VCaP (cell line): ENCODE measurements around the gene NECTIN4.

Source experiments
- H3K27ac ChIP-seq: fragments of 450-650 bp; 2 replicates; pipeline ENCODE4 v1.5.1; 2017
- CTCF ChIP-seq: fragments of 450-650 bp; conservative IDR thresholded peaks from 2 replicates; pipeline ENCODE4 v1.5.1; 2017; ENCODE audit warnings: mild to moderate bottlenecking, moderate library complexity

Gene NECTIN4

GRCh38 chr1:161089251-161089924 lies at the start of gene NECTIN4:
Gene NECTIN4, minus strand, starts transcription at chr1:161089558. Its CDS starts 262 bp downstream, at chr1:161089296.
- peak within 1 kb of the TSS; percentile 79 for H3K27ac ChIP-seq
- TF ChIP-seq CTCF: peak; percentile 20; the same call in 1 of the 2 replicates

GRCh38 chr1:161138431-161138830 lies 49.1 kb upstream of the NECTIN4 start:
- no peak overlapping the region for H3K27ac ChIP-seq
- no peak for TF ChIP-seq CTCF

- no peak overlapping the region for H3K27ac ChIP-seq
- no peak for TF ChIP-seq CTCF
Observed at GRCh38 chr1:161137881-161138280, 48.5 kb upstream of the NECTIN4 start.

GRCh38 chr1:161133220-161133740 lies 43.9 kb upstream of the NECTIN4 start:
- no peak for TF ChIP-seq CTCF

GRCh38 chr1:161132410-161133219 lies 43.3 kb upstream of the NECTIN4 start, which contains the start of gene DEDD:
Gene DEDD, minus strand, starts transcription at chr1:161132667. Its CDS starts 8,205 bp downstream, at chr1:161124462.
- peak within 1 kb of the TSS; percentile 96 for H3K27ac ChIP-seq
- TF ChIP-seq CTCF: 0 out of 2 replicates have a peak, but pooled peaks have one; percentile 16

More at GRCh38 chr1:161133220-161133740, 43.9 kb upstream of the NECTIN4 start:
- H3K27ac ChIP-seq: peak overlapping the region; percentile 96

GRCh38 chr1:161131523-161132409 lies 42.4 kb upstream of the NECTIN4 start:
- no peak for TF ChIP-seq CTCF
- peak overlapping the region; percentile 96 for H3K27ac ChIP-seq
